GM21528 (cell line): Measurements from ENCODE around the gene MBTD1.
"Not testable (repeated sequence)": the region's sequence is repeated elsewhere in the genome, so short reads cannot be mapped to it uniquely, and the experiment has no call there.

ENCODE experiments used
- ATAC-seq: cut with Tn5 transposase; IDR thresholded peaks from one replicate; pipeline ENCODE4 v1.9.1; 2021; ENCODE audit warnings: mild to moderate bottlenecking, moderate library complexity; ENCODE audit not compliant: unreplicated experiment, low FRiP score

Gene MBTD1

DNA sequence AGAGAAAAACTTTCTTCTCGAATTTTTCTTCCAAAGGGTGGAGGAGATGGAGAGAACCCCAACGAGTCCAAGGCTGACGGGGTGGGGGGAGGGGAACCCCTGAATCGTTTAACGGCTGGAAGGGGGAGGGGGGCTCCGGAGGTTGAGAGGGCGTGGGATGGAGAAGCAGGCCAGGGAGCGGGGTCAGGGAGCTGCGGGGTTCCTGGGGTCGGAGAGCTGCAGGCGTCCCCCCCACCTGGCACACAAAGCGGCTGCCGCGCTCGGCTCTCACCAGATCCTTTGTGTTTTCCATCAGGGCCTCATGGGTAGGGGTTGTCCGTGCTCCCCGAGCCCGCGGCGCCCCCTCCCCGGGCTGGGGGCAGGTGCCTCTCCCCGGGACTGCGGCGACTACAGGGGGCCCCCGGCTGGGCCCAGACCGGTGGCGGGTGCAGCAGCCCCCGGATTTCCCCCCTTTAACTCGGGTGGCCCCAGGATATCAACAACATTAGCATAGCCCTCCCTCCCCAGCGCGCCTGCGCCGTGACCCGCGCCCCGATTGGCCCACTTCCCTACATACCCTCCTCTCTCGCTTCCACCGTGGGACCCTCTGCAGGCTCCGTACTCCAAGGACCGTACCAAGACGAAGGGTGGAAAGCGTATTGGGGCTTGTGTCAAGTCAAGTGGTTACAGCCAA lies at the start of gene MBTD1:
TSS of gene MBTD1 (minus strand) at position 486 of the 673 bp plus-strand sequence. CDS start 34,888 bp downstream, outside the sequence.
- ATAC-seq, result peak; percentile 78

DNA sequence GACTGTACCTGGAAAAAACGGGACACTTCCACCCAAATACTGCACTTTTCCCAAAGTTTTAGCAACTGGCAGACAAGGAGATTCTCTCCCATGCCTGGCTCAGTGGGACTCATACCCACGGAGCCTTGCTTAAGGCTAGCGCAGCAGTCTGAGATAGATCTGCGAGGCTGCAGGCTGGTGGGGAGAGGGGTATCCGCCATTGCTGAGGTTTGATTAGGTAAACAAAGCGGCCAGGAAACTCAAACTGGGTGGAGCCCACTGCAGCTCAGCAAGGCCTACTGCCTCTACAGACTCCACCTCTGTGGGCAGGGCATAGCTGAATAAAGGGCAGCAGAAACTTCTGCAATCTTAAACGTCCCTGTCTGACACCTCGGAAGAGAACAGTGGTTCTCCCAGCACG lies 45.3 kb upstream of the MBTD1 start:
- ATAC-seq, result no peak

DNA sequence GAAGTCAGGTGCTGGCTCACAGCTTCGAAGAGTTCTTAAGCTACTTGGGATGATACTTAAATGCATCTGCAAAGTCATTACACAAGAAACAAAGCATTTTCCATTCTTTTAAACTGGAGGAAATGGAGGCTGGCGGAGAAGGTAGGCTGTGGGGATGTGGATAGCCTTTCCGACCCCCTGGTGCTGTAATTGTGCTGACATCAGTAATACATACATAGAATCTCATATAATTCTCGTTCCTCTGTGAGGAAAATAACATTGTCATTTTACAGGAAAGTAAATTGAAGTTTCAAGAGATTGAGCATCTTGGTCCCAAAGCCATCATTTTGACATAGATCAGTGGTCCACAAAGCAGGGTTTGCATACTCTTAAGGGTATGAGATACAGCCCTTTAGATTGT lies 40.0 kb upstream of the MBTD1 start:
- ATAC-seq, result no peak

DNA sequence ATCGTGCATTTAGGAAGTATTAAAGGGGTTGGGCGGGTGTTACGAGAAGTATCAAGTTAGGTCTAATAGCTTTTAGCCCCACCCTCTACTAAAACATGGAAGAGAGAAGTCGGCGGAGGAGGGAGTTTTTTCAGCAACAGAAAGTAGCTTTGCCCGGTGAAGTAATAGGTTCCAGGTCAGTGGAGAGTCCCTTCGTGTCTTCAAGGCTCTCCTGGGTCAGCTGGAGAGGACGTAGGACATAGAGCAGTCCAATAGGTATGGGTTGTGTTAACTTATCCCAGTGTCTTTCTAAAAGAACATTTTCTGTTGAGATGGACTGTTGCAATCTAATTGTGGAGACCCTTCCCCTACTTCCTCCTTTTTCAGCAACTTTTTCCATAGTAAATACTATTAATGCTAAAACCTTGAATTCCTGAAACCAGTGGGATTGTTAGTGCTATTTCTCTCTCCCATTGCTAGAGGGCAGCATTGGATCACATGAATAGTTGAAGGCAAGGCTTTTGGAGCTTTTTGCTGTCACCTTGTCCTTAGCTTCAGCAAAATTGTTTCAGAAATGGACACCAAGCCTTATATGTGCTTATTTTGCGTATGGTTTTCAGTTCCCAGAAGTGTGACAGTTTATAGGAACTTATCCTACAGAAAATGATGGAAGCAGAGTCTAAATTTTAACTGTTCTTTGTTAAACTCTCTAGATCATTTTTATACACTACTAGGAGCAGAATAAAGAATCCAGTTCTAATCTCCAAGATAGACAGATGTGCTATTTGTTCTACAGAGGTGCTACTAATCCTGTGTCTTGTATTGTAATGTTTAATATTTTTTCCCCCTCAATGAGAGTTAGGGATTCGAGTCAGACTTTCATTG lies 38.9 kb upstream of the MBTD1 start:
- no peak for ATAC-seq

DNA sequence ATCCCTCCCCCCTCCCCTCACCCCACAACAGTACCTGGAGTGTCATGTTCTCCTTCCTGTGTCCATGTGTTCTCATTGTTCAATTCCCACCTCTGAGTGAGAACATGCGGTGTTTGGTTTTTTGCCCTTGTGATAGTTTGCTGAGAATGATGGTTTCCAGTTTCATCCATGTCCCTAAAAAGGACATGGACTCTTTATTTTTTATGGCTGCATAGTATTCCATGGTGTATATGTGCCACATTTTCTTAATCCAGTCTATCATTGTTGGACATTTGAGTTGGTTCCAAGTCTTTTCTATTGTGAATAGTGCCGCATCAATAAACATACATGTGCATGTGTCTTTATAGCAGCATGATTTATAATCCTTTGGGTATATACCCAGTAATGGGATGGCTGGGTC lies 34.5 kb upstream of the MBTD1 start:
- ATAC-seq, result not testable (repeated sequence)

DNA sequence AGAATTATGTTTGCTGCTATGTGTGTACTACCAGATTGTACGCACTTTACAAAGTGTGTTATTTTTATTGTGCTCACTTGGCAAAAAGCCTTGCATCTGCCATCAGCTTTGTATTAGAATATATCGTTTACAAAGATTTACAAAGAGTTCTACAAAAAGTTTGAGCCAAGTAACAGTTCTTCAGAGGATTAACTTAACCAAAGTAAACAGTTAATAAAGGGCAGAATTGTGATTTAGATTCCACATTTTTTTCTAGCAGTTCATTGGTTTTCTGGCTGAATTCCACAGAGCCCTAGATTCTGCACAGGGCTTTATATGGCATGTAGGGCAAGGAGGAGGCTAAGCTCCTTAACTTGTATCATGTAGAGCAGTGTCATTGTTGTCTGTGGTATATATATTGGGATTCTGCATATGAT lies 29.9 kb upstream of the MBTD1 start:
- no peak for ATAC-seq

DNA sequence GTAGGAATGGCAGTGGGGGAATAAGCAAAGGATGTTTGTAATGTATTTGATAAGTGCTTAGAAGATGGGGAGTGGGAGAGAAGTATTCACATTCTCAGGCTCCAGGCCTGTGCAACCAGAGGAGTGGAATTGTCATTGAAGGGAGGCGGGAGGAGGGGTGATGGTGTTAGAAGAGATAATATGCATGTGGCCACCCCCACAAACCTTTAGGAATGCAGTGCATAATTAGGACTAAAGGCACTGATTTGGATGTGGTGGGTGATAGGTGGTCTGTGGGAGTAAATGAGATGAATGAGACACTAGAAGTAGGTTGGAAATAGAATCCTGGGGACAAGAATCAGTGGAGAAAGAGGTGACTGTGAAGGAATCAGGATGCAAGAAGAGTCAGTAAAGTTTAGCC lies 27.6 kb upstream of the MBTD1 start:
- no peak for ATAC-seq

DNA sequence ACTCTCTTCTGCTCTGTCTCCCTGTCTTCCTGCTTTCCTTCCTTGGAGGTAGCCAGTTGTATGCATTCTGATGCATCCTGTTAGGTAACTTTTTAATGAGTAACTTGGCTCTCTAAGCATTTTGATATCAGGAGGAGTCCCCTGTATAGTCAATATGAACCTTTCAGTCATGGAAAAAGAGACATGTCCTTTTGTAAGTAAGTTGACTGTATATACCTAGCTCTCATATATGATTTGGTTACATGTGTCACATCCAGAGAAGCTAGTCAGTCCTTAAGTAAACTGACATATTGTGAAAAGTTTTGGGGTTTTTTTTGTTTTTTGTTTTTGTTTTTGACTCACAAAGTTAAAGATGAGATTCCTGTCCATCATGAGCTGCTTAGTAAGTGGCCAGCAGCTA lies 19.3 kb upstream of the MBTD1 start:
- no peak for ATAC-seq

DNA sequence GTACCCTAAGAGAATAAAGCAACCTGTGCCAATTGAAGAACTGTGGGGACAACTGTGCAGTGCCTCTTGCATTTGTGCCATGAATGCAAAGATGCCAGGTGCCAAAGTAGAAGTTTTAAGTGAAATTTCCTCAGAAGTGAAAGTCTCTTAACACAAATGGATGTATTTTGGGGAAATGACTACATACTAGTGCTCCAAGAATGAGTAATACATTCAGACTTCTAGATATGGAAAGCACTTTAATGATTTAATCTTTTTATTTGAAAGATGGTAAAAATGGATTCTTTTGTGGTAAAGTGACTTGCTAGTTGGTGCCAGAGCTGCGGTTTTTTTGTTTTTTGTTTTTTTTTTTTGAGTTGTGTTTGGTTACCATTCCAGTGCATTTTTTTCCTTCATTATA lies 15.5 kb upstream of the MBTD1 start:
- ATAC-seq, result no peak

DNA sequence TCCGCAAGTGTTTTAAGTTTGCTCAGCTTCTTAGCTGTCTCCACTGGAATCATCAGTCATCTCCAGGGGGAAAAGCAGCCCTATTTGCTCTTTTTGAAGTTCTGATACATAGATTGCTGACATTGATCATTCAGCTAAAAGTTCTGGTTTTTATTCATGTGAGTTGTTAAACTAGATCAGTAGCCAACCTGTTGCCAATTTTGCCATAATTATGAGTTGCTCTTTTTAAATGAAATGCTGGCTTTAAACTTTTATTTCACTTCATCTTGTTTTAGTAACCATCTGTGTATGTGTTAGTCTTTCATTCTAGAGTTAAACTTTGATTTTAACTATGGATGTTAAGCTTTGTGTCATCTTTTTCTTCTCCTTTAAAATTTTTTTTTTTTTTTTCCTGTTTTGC lies 13.0 kb upstream of the MBTD1 start:
- no peak for ATAC-seq

DNA sequence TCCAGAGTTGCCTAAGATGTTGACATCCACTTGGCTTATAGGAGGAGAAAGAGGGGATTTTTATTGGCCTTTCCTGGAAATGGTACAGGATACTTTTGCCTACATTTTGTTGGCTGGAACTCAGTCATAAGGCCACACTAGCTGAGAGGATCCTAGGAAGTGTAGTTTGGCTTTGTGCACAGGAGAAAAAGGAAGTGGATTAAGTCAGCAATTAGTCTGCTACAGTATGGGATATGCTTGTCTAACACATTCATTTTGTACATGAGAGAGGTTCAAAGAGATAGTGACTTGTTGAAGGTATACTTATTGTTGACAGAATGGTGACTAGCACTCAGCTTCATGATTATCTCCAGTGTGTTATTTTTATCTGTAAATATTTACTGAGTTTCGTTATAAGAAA lies 10.8 kb upstream of the MBTD1 start:
- no peak for ATAC-seq

DNA sequence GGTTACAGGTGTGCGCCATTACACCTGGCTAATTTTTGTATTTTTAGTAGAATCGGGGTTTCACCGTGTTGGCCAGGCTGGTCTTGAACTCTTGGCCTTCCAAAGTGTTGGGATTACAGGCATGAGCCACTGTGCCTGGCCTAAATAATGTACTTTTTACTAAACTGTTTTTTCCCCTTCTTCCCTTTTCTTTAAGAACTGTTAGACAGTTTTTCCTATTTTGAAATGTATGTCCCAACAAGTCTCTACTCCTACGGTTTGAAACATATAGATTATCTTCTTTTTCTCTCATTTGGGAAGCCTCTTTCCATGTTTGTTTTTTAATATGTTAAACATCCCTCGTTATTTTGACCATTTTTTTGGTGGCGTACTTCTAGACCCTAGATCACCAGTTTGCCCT lies 10.1 kb upstream of the MBTD1 start:
- ATAC-seq, result no peak

DNA sequence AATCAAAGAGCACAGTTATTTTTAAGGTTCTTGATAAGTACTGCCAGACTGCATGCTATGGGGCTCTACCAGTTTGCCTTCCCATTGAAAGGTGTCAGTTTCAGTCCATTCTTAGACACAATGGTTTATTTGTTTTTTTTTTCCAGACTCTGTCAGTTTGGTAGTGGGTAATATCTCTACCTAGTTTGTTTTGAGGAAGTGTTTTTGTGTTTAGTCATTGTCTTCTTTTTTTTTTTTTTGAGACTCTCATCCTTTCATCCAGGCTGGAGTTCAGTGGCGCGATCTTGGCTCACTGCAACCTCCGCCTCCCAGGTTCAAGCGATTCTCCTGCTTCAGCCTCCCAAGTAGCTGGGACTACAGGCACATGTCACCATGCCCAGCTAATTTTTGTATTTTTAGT lies 4.6 kb upstream of the MBTD1 start:
- ATAC-seq, result not testable (repeated sequence)

DNA sequence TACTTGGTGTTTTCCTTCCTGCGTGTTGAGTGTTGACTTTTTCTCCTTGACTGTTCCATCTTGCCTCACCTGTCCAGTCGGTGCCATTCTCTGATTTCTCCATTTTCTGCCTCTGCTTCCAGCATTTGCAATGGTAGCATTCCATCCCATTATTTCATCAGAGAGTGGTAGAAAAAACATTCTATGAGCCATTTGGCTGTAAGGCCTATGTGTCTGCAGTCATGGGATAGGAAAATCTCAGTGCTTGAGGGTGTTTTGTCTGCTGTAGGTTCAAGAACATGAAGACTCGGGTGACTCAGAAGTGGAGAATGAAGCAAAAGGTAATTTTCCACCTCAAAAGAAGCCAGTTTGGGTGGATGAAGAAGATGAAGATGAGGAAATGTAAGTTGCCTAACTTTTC lies 3.2 kb upstream of the MBTD1 start:
- no peak for ATAC-seq

DNA sequence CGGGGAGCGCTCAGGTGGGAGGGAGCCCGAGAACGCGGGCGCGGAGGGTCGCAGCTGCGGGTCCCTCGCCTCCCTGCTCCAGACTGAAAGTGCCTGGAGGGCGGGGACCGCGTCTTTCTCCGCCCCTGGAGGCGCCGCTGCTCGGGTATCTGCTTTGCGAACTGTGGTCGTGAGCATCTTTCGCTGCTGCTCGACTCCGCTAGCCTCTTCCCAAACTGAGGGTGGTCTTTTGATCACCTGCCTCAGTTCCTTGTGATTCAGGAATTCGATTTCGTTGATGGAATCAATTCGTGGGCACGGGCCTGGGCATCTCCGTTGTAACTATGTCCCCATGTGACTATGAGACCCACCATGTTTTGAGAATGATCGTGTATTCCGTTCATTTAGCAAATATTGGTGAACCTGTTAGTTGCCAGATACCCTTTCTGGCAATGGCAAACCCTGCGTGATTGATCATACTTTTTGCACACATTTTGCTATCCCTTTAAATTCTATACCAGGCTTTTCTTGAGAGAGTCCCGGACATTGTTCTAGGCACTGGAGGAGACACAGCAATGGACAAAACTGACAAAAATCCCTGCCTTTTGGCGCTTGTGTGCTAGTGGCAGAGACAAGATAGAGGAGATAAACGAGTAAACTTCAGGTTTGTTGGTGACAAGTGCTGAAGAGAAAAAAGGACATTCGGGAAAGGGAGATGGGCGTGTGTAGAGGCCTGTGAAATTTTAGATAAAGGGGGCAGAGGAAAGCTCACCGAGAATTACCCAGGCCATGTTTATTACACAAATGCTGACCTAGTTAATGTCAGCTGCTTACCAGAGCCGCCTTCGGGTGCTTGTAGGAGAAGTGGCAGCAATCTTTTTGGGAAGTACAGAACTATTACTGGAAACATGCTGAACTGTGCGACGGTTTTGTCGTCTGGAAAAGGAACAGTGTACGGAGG lies 1.4 kb upstream of the MBTD1 start:
- peak; percentile 8 for ATAC-seq

DNA sequence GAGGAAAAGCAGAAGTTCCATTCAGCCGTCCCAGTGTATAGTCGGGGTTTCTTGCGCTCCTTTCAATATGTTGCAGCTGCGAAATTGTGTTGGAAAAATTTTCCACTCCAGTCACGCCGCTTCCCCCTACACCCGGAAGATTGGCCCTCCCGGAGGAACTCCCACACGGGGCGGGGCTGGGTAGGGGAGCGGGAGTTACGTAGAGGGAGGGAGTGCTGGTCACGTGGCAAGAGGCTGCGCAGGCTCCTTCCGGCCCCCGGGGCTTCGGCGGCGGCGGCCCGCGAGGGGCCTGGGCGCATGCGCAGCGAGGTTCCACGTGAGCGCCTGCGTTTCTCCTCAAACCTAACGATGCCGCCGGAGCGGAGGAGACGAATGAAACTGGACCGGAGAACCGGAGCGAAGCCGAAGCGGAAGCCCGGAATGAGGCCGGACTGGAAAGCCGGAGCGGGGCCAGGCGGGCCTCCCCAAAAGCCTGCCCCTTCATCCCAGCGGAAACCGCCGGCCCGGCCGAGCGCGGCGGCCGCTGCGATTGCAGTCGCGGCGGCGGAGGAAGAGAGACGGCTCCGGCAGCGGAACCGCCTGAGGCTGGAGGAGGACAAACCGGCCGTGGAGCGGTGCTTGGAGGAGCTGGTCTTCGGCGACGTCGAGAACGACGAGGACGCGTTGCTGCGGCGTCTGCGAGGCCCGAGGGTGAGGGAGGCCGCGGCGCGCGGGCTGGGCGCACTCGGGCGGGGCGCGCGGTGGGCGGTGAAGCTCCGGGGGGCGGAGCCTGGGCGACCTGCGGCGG lies 581 bp upstream of the MBTD1 start, which contains the start of gene UTP18:
TSS of gene UTP18 (plus strand) at position 310 of the 787 bp plus-strand sequence. CDS start at position 349, 39 bp downstream.
- peak; percentile 81 for ATAC-seq

DNA sequence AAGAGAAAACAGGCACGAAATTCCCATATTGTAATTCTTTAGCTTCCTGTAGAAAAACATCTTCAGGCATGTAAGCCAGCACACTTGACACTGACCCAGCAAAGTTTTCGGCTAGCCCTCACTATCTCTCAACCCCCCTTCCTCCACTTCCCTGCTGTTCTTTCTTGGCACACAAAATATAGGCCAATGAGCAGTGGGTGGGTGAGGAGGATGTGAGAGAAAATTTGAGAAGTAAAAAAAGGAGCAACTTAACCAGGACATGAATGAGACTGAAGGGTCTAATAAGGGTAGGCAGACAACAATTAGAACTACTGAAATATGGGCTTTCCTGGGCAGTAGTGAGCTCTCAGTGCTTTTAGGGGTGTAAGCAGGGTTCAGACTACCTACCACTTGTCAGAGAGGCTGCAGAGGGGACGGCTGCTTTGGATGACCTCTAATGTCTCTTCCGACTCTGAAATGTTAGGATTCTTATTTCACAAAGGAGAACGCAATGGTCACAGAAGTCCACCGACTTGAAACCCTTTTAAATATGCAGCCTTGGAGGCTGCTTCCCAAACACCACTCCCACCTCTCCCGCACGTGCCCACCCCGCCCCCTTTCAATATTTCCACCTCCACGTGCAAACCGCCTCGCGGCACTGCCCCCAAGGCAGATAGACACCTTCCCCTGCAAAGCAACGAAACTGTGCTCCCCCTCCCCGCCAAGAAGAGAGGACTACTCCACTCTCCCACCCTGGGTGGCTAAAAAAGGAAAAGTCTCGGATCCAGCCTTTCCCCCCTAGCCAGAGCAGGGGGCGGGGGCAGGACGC lies 889 bp downstream of the MBTD1 start:
- no peak for ATAC-seq

DNA sequence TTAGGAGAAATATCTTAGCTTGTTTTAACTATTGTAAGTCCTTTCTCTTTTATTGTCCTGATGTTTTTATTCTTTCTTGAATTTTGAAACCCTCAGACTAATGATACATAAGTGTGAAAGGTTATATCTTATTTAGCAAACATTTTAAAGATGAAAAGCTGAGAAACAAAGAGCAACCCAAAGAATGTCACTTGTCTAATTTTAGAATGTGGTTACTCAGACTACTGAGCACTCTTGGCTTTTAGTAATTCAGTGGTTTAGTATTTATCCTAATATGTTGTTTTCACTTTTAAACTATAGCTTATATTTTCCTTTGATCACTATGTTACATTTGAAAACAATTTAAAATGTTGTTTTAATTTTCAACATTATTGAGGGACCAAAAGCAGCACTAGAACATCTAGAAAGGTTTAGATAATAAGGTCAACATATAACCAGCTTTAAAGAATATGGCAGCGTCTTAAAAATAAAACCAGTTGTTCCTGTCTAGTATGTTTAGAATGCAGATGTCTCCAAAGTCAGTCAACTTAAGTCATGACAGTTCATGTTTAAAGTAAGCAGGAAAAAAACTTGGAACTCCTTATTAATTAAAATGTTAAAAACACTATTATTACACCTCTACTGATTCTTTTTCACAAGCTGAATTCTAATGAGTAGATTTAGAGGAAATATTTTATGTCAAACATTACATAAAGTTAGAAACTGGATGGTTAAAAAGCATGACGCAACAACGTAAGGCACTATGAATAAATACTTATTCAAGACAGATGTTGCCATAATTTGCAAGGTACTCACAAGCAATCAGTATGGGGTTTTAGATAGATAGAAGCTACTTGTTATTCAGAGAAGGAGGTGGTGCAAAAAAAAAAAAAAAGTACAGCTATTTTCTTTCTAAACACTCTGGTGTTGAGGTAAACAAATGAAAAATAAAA lies 2.4 kb downstream of the MBTD1 start:
- no peak for ATAC-seq
